ENCODE results near the gene CARM1. TPM values are rescaled to one million over a fixed set of nuclear protein-coding genes. Genes with fewer than 3 reads are reported as not detected.

The CARM1 gene
- total and polyA plus RNA-seq, 2 donors (not counting 1 experiment from before 2014, with no cell fraction given): 33.0 to 34.3 TPM

DNA sequence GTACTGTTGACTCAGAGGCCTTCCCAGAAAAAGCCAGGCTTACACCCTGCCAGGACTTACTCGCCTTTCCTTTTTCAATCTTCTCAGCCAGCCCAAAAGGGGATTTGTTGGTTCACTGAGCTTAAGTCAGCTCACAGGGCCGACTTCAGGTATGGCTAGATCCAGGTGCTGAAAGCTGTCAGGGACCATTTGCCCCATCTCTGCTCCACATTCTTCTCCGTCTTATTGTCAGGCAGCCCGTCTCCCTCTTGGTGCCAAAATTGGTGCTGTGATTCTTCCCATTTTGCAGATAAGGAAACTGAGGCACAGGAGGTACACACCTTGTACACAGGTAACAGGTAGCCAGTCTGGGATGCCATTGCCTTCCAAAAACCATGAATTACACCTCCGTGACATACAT is 20.7 kb upstream of the CARM1 start:
- intact Hi-C loops (cut with micrococcal nuclease): no loop called here
- no peaks in the 10 kb centered on the region for H3K79me2 ChIP-seq (ENCODE audit: control insufficient read depth, insufficient read depth, low read length)
- ATAC-seq (ENCODE audit: low read depth) (no peak), DNase-seq (no peak)
- H3K27ac Mint-ChIP-seq: no peak overlapping the region
- H3K9me3 ChIP-seq (ENCODE audit: control extremely low read depth in 1 of 3, control insufficient read depth in 2 of 3, insufficient read depth in 1 of 3, low read length in 2 of 3): peaks cover 4 to 29% (median 11%) of the 10 kb centered on the region in 3 donors
- CTCF ChIA-PET: interaction anchor here (1.5 kb wide), 1 partner anchor 13 kb away, joined by 7 read pairs; no protein-coding TSS in a partner anchor
- POLR2A ChIA-PET: no interaction called here
- H3K4me1 Mint-ChIP-seq: peaks cover 3% of the 10 kb centered on the region
- H3K27me3 ChIP-seq (replicated peaks in 1 of 4; ENCODE audit: control extremely low read depth in 1 of 4, control insufficient read depth in 3 of 4, insufficient read depth in 4 of 4, low read length in 3 of 4): peaks cover 0 to 13% (median 0%) of the 10 kb centered on the region in 4 experiments
- H3K4me1 ChIP-seq (ENCODE audit: control insufficient read depth in 2 of 2, insufficient read depth in 2 of 2, low read length in 2 of 2): peaks cover 4 to 5% of the 10 kb centered on the region in 2 donors
- H3K4me2 ChIP-seq (replicated peaks; ENCODE audit: low read depth, low read length, poor library complexity, severe bottlenecking): no peak overlapping the region
- TF ChIP-seq CTCF (IDR thresholded peaks at IDR 0.05) (no peak), EZH2 (IDR thresholded peaks at IDR 0.05; ENCODE audit: borderline replicate concordance, insufficient read depth, low read depth, low read length, poor library complexity, severe bottlenecking) (no peak)
- H3K4me3 ChIP-seq (ENCODE audit: control extremely low read depth in 1 of 5, extremely low read depth in 1 of 5, insufficient read depth in 1 of 5, low read depth in 2 of 5, low read length in 4 of 5): no peak overlapping the region
- peaks cover 4% of the 10 kb centered on the region for H3K9me3 Mint-ChIP-seq (ENCODE audit: insufficient read depth)
- H3K27ac ChIP-seq (ENCODE audit: low read length in 2 of 2): no peak overlapping the region
- 93% methylated on average over 4 of the region's 5 CpGs for WGBS (ENCODE audit: insufficient coverage)
- H3K4me3 Mint-ChIP-seq: no peak overlapping the region
- no peaks in the 10 kb centered on the region for H3K36me3 ChIP-seq (replicated peaks in 1 of 2; ENCODE audit: control extremely low read depth in 1 of 2, control insufficient read depth in 1 of 2, extremely low read depth in 1 of 2, insufficient read depth in 2 of 2, low read length in 1 of 2)
- peaks cover 8% of the 10 kb centered on the region for H3K27me3 Mint-ChIP-seq
- no peak overlapping the region for H2AFZ ChIP-seq (ENCODE audit: insufficient read depth, low read depth, low read length, poor library complexity, severe bottlenecking)
- H4K20me1 ChIP-seq (ENCODE audit: control insufficient read depth, insufficient read depth, low read length, poor library complexity, severe bottlenecking): no peaks in the 10 kb centered on the region
- no peak overlapping the region for H3K9ac ChIP-seq (ENCODE audit: low read length)

GRCh38 chr19:10852098-10852800 is 19.1 kb upstream of the CARM1 start:
- no peak for ATAC-seq (ENCODE audit: low read depth)
- Histone ChIP-seq H2AFZ (ENCODE audit: insufficient read depth, low read depth, low read length, poor library complexity, severe bottlenecking) (no peak overlapping the region), H3K27ac (ENCODE audit: low read length in 2 of 2) (no peak overlapping the region), H3K4me1 (ENCODE audit: control insufficient read depth in 2 of 2, insufficient read depth in 2 of 2, low read length in 2 of 2) (peaks cover 4 to 5% of the 10 kb centered on the region in 2 donors), H3K79me2 (ENCODE audit: control insufficient read depth, insufficient read depth, low read length) (no peaks in the 10 kb centered on the region), H3K9ac (ENCODE audit: low read length) (no peak overlapping the region), H3K4me3 (ENCODE audit: control extremely low read depth in 1 of 5, extremely low read depth in 1 of 5, insufficient read depth in 1 of 5, low read depth in 2 of 5, low read length in 4 of 5) (no peak overlapping the region), H3K9me3 (ENCODE audit: control extremely low read depth in 1 of 3, control insufficient read depth in 2 of 3, insufficient read depth in 1 of 3, low read length in 2 of 3) (peaks cover 0 to 20% (median 0%) of the 10 kb centered on the region in 3 donors), H3K36me3 (replicated peaks in 1 of 2; ENCODE audit: control extremely low read depth in 1 of 2, control insufficient read depth in 1 of 2, extremely low read depth in 1 of 2, insufficient read depth in 2 of 2, low read length in 1 of 2) (no peaks in the 10 kb centered on the region), H4K20me1 (ENCODE audit: control insufficient read depth, insufficient read depth, low read length, poor library complexity, severe bottlenecking) (no peaks in the 10 kb centered on the region), H3K27me3 (replicated peaks in 1 of 4; ENCODE audit: control extremely low read depth in 1 of 4, control insufficient read depth in 3 of 4, insufficient read depth in 4 of 4, low read length in 3 of 4) (peaks cover 0 to 10% (median 0%) of the 10 kb centered on the region in 4 experiments), H3K4me2 (replicated peaks; ENCODE audit: low read depth, low read length, poor library complexity, severe bottlenecking) (no peak overlapping the region)
- Mint-ChIP-seq H3K9me3 (ENCODE audit: insufficient read depth) (no peaks in the 10 kb centered on the region), H3K4me3 (no peak overlapping the region), H3K4me1 (peaks cover 3% of the 10 kb centered on the region), H3K27me3 (peaks cover 5% of the 10 kb centered on the region), H3K27ac (no peak overlapping the region)
- WGBS (ENCODE audit: insufficient coverage): 82% methylated on average over 5 of the region's 7 CpGs
- intact Hi-C loops (cut with micrococcal nuclease): no loop called here
- ChIA-PET CTCF (no interaction called here), POLR2A (no interaction called here)
- no peak for TF ChIP-seq CTCF (IDR thresholded peaks at IDR 0.05)
- no peak for TF ChIP-seq EZH2 (IDR thresholded peaks at IDR 0.05; ENCODE audit: borderline replicate concordance, insufficient read depth, low read depth, low read length, poor library complexity, severe bottlenecking)
- DNase-seq: no peak
